ENCODE data around the gene PRSS48.
A peak's percentile ranks its signal among the peaks of the same experiment; 100 is the strongest.
"Not testable (repeated sequence)": the region's sequence is repeated elsewhere in the genome, so short reads cannot be mapped to it uniquely, and the experiment has no call there.

Gene PRSS48

GRCh38 chr4:151276787-151277562 is at the start of gene PRSS48:
TSS of gene PRSS48 (plus strand) at chr4:151277161. CDS start at chr4:151277173, 12 bp downstream.
- DNase-seq (ENCODE audit: low spot score), result peak; percentile 7

GRCh38 chr4:151227172-151227571 is 49.8 kb upstream of the PRSS48 start:
- no peak for DNase-seq (ENCODE audit: low spot score)

- DNase-seq (ENCODE audit: low spot score), result no peak
Observed at GRCh38 chr4:151227731-151228130, 49.2 kb upstream of the PRSS48 start.

GRCh38 chr4:151228189-151229119 is 48.5 kb upstream of the PRSS48 start:
- DNase-seq (ENCODE audit: low spot score), result no peak

- no peak for DNase-seq (ENCODE audit: low spot score)
Observed at GRCh38 chr4:151231915-151232595, 44.9 kb upstream of the PRSS48 start.

GRCh38 chr4:151233600-151233999 is 43.4 kb upstream of the PRSS48 start:
- DNase-seq (ENCODE audit: low spot score), result no peak

GRCh38 chr4:151235373-151235772 is 41.6 kb upstream of the PRSS48 start:
- not testable (repeated sequence) for DNase-seq (ENCODE audit: low spot score)

GRCh38 chr4:151236036-151236435 is 40.9 kb upstream of the PRSS48 start:
- DNase-seq (ENCODE audit: low spot score), result no peak

GRCh38 chr4:151238477-151238876 is 38.5 kb upstream of the PRSS48 start:
- no peak for DNase-seq (ENCODE audit: low spot score)

GRCh38 chr4:151239608-151240007 is 37.4 kb upstream of the PRSS48 start:
- no peak for DNase-seq (ENCODE audit: low spot score)

- DNase-seq (ENCODE audit: low spot score), result no peak
Observed at GRCh38 chr4:151242305-151242704, 34.7 kb upstream of the PRSS48 start.

- no peak for DNase-seq (ENCODE audit: low spot score)
Observed at GRCh38 chr4:151246742-151247141, 30.2 kb upstream of the PRSS48 start.

GRCh38 chr4:151247395-151247794 is 29.6 kb upstream of the PRSS48 start:
- DNase-seq (ENCODE audit: low spot score), result no peak

- no peak for DNase-seq (ENCODE audit: low spot score)
Observed at GRCh38 chr4:151248519-151248918, 28.4 kb upstream of the PRSS48 start.

- DNase-seq (ENCODE audit: low spot score), result no peak
Observed at GRCh38 chr4:151250706-151251105, 26.3 kb upstream of the PRSS48 start.

- no peak for DNase-seq (ENCODE audit: low spot score)
Observed at GRCh38 chr4:151251603-151252304, 25.2 kb upstream of the PRSS48 start.

GRCh38 chr4:151255226-151255625 is 21.7 kb upstream of the PRSS48 start:
- DNase-seq (ENCODE audit: low spot score), result not testable (repeated sequence)

GRCh38 chr4:151255680-151256079 is 21.3 kb upstream of the PRSS48 start:
- DNase-seq (ENCODE audit: low spot score), result not testable (repeated sequence)

- DNase-seq (ENCODE audit: low spot score), result no peak
Observed at GRCh38 chr4:151256134-151256533, 20.8 kb upstream of the PRSS48 start.

GRCh38 chr4:151257704-151258103 is 19.3 kb upstream of the PRSS48 start:
- no peak for DNase-seq (ENCODE audit: low spot score)

GRCh38 chr4:151259752-151260151 is 17.2 kb upstream of the PRSS48 start:
- DNase-seq (ENCODE audit: low spot score), result no peak

GRCh38 chr4:151260526-151260925 is 16.4 kb upstream of the PRSS48 start:
- no peak for DNase-seq (ENCODE audit: low spot score)

Data from hematopoietic multipotent progenitor cell treated with erythropoietin and hydrocortisone succinate and interleukin-3 and kit ligand, for 15 days (in vitro differentiated cells).